ENCODE data around the gene TAAR1. TPM values are rescaled to one million over a fixed set of nuclear protein-coding genes. Genes with fewer than 3 reads are reported as not detected.

TAAR1 gene
- total RNA-seq, 1 experiment from 2014 or later: not detected

GRCh38 chr6:132687306-132687705, 28.3 kb upstream of the TAAR1 start:
- Histone ChIP-seq H3K9ac (ENCODE audit: low read length) (no peak overlapping the region), H4K20me1 (ENCODE audit: insufficient read depth) (no peaks in the 10 kb centered on the region), H3K27ac (ENCODE audit: low read depth, low read length) (no peak overlapping the region), H3K4me3 (replicated peaks in 1 of 2; ENCODE audit: low read depth in 1 of 2, low read length in 2 of 2) (no peak overlapping the region), H3K79me2 (ENCODE audit: insufficient read depth, low read length) (no peaks in the 10 kb centered on the region), H3K9me2 (ENCODE audit: insufficient read depth) (no peaks in the 10 kb centered on the region), H3K27me3 (ENCODE audit: insufficient read depth, low read length) (no peaks in the 10 kb centered on the region), H3K9me3 (ENCODE audit: control insufficient read depth in 1 of 2, insufficient read depth in 1 of 2, low read depth in 1 of 2, low read length in 2 of 2) (no peaks in the 10 kb centered on the region), H3K4me2 (ENCODE audit: low read length) (no peak overlapping the region), H3K36me3 (ENCODE audit: control insufficient read depth in 1 of 2, insufficient read depth in 2 of 2, low read length in 2 of 2) (no peaks in the 10 kb centered on the region), H2AFZ (ENCODE audit: low read depth, low read length, poor library complexity, severe bottlenecking) (peak overlapping the region; percentile 28), H3K4me1 (ENCODE audit: control insufficient read depth in 1 of 2, insufficient read depth in 2 of 2, low read length in 2 of 2) (peaks cover 0 to 6% of the 10 kb centered on the region in 2 experiments; a peak in 1 of 4 replicates)
- no peak; the same call in 1 of the 2 replicates for TF ChIP-seq FOSL1 (IDR thresholded peaks at IDR 0.05; ENCODE audit: low read depth)
- peak; percentile 31; the same call in 1 of the 2 replicates for TF ChIP-seq SP1 (IDR thresholded peaks at IDR 0.05; ENCODE audit: low read depth)
- TF ChIP-seq CBX3 (IDR thresholded peaks at IDR 0.05; ENCODE audit: low read depth): 0 out of 2 replicates have a peak, but pooled peaks have one; percentile 24
- no peak for TF ChIP-seq REST (IDR thresholded peaks at IDR 0.05; ENCODE audit: low read depth)
- peak; percentile 18; the same call in 1 of the 2 replicates for TF ChIP-seq JUND (IDR thresholded peaks at IDR 0.05)
- CTCF ChIA-PET: no interaction called here
- DNase-seq (ENCODE audit: low read depth, low spot score): peak; percentile 4
- intact Hi-C loops (cut with micrococcal nuclease): no loop called here
- BruUV-seq (replicated peaks): no TSS peak
- POLR2A ChIA-PET: no interaction called here
- RAD21 ChIA-PET (ENCODE audit: low non-redundant PET in 1 of 2, low total read pairs in 2 of 2, uncharacterized antibody in 2 of 2, unreplicated experiment in 2 of 2): no interaction called here
- ATAC-seq: no peak

- ChIA-PET RAD21 (ENCODE audit: low non-redundant PET in 1 of 2, low total read pairs in 2 of 2, uncharacterized antibody in 2 of 2, unreplicated experiment in 2 of 2) (no interaction called here), POLR2A (no interaction called here), CTCF (no interaction called here)
- Histone ChIP-seq H3K9me2 (ENCODE audit: insufficient read depth) (no peaks in the 10 kb centered on the region), H3K4me3 (replicated peaks in 1 of 2; ENCODE audit: low read depth in 1 of 2, low read length in 2 of 2) (no peak overlapping the region), H4K20me1 (ENCODE audit: insufficient read depth) (no peaks in the 10 kb centered on the region), H3K27ac (ENCODE audit: low read depth, low read length) (no peak overlapping the region), H3K4me2 (ENCODE audit: low read length) (no peak overlapping the region), H3K4me1 (ENCODE audit: control insufficient read depth in 1 of 2, insufficient read depth in 2 of 2, low read length in 2 of 2) (peaks cover 0 to 6% of the 10 kb centered on the region in 2 experiments; a peak in 1 of 4 replicates), H3K27me3 (ENCODE audit: insufficient read depth, low read length) (no peaks in the 10 kb centered on the region), H3K36me3 (ENCODE audit: control insufficient read depth in 1 of 2, insufficient read depth in 2 of 2, low read length in 2 of 2) (no peaks in the 10 kb centered on the region), H3K79me2 (ENCODE audit: insufficient read depth, low read length) (no peaks in the 10 kb centered on the region), H3K9me3 (ENCODE audit: control insufficient read depth in 1 of 2, insufficient read depth in 1 of 2, low read depth in 1 of 2, low read length in 2 of 2) (no peaks in the 10 kb centered on the region), H2AFZ (ENCODE audit: low read depth, low read length, poor library complexity, severe bottlenecking) (no peak overlapping the region), H3K9ac (ENCODE audit: low read length) (no peak overlapping the region)
- intact Hi-C loops (cut with micrococcal nuclease): no loop called here
- BruUV-seq (replicated peaks): no TSS peak
- DNase-seq (ENCODE audit: low read depth, low spot score) (no peak), ATAC-seq (no peak)
- TF ChIP-seq POLR2A (IDR thresholded peaks at IDR 0.05; ENCODE audit: borderline replicate concordance, extremely low read depth, insufficient read depth, insufficient read length) (no peak), ZBTB33 (IDR thresholded peaks at IDR 0.05; ENCODE audit: extremely low read depth, insufficient replicate concordance, low read length) (no peak), CEBPB (IDR thresholded peaks at IDR 0.05; ENCODE audit: low read depth) (no peak), SP1 (IDR thresholded peaks at IDR 0.05; ENCODE audit: low read depth) (no peak), EZH2phosphoT487 (IDR thresholded peaks at IDR 0.05; ENCODE audit: borderline replicate concordance) (no peak), YY1 (IDR thresholded peaks at IDR 0.05; ENCODE audit: extremely low read depth, insufficient replicate concordance, low read depth, low read length) (no peak), ELF1 (IDR thresholded peaks at IDR 0.05; ENCODE audit: borderline replicate concordance, low read depth) (no peak), TCF7L2 (IDR thresholded peaks at IDR 0.05; ENCODE audit: borderline replicate concordance, extremely low read depth, insufficient read depth, insufficient read length) (no peak), CBX3 (IDR thresholded peaks at IDR 0.05; ENCODE audit: low read depth) (no peak)
Measured at GRCh38 chr6:132686531-132686930, 27.5 kb upstream of the TAAR1 start.
